Thymus (tissue), 11 donors: ENCODE measurements around the gene ST3GAL3. TPM values are rescaled to one million over a fixed set of nuclear protein-coding genes. Genes with fewer than 3 reads are reported as not detected.

Experiments used
- DNase-seq, 9 donors: peaks; one replicate each; pipeline ENCODE4 v3.0.0-alpha.2; 2013; ENCODE audit warnings: low spot score in 9 of 9, low read depth in 6 of 9, missing footprints in 1 of 9
- H3K27ac ChIP-seq, 2 donors: one replicate each; pipeline ENCODE4 v1.5.1; 2013; ENCODE audit warnings: control low read depth in 1 of 2, low read depth in 1 of 2, low read length in 1 of 2, mild to moderate bottlenecking in 1 of 2, moderate library complexity in 1 of 2
- H3K27me3 ChIP-seq, 2 donors: one replicate each; pipeline ENCODE4 v1.5.1; 2013; ENCODE audit warnings: low read length in 1 of 2; ENCODE audit not compliant: control insufficient read depth in 2 of 2, insufficient read depth in 1 of 2
- H3K36me3 ChIP-seq, 2 donors: one replicate each; pipeline ENCODE4 v1.5.1; 2013; ENCODE audit warnings: low read length in 1 of 2, mild to moderate bottlenecking in 1 of 2, moderate library complexity in 1 of 2; ENCODE audit not compliant: control insufficient read depth in 2 of 2, insufficient read depth in 2 of 2
- H3K4me1 ChIP-seq, 2 donors: one replicate each; pipeline ENCODE4 v1.5.1; 2013; ENCODE audit warnings: low read length in 2 of 2; ENCODE audit not compliant: control insufficient read depth in 2 of 2, insufficient read depth in 2 of 2
- H3K4me3 ChIP-seq, 2 donors: one replicate each; pipeline ENCODE4 v1.5.1; 2013; ENCODE audit warnings: low read length in 2 of 2, control low read depth in 1 of 2, mild to moderate bottlenecking in 1 of 2
- H3K9me3 ChIP-seq, 2 donors: one replicate each; pipeline ENCODE4 v1.5.1; 2013; ENCODE audit warnings: low read length in 1 of 2, mild to moderate bottlenecking in 1 of 2; ENCODE audit not compliant: control insufficient read depth in 2 of 2, insufficient read depth in 1 of 2
- WGBS: extraction: QIAGEN DNeasy Blood & Tissue Kit; methylation state at CpG from one replicate; pipeline ENCODE4 v1.1.7; 2013; 5-methylcytosine and 5-hydroxymethylcytosine counted together
- polyA plus RNA-seq: library from polyadenylated mRNA; stranded (reverse); fragments of 200-250 nt; gene quantifications from one replicate; pipeline ENCODE4 v1.2.3, GENCODE V29; 2013
- total RNA-seq: library from RNA; stranded (reverse); fragments of 120-200 nt; gene quantifications from one replicate; pipeline ENCODE4 v1.2.4, GENCODE V29; 2013
- donor health status: healthy.

ST3GAL3 gene
- total and polyA plus RNA-seq, 2 donors = 5.4 to 10.1 TPM

DNA sequence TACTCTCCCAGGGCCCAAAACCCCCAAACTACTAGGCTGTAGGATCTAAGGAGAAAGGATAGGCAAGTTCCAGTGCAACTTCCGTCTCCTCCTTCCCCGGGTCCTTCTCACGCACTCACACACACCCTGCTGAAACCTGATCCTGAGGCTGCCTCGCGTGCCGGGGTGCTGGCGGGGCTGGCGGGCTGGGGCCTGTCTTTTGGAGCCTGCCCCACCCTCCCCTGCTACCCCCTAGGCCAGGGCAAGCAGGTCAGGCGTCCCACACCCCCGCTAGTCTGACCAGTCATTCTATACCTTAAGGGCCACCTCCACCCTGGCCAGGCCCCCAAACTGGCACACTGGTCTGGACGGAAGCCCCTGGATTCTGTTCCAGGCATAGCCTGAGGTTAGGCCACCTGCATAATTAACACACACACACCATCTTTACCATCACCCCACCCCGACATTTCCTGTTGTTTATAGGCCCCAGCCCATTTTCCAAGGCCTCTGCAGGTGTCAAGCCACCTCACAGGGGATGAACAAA, 178.0 kb downstream of the ST3GAL3 start:
- Histone ChIP-seq H3K27ac (no peak overlapping the region), H3K27me3 (no peaks in the 10 kb centered on the region), H3K36me3 (peaks cover 0 to 6% of the 10 kb centered on the region in 2 donors), H3K9me3 (no peaks in the 10 kb centered on the region), H3K4me1 (peaks cover 6 to 9% of the 10 kb centered on the region in 2 donors), H3K4me3 (no peak overlapping the region)
- DNase-seq = peak in 1 of 9 donors; percentile 19
- 83% methylated on average over 12 of the region's 12 CpGs for WGBS

DNA sequence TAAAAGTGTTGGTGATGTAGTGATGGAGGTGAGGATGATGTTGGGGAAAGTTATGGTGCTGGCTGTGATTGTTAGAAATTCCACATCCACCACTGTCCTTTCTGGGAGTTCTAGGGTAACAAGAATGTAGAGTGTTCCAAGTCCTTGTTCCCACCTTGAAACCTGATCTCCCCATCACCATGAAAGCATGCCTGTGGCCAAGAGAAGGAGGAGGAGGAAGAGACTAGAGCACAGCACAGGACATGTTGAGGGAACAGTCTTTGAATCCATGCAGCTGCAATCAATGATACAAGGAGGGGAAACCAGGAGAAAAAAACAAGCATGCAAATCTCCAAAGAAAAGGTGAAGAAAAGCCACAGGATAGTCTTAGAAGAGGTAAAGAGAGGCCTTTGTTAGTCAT, 180.4 kb downstream of the ST3GAL3 start:
- H3K4me1 ChIP-seq = peaks cover 6 to 9% of the 10 kb centered on the region in 2 donors
- no peaks in the 10 kb centered on the region for H3K27me3 ChIP-seq
- H3K9me3 ChIP-seq = no peaks in the 10 kb centered on the region
- no peak overlapping the region for H3K27ac ChIP-seq
- H3K4me3 ChIP-seq = no peak overlapping the region
- peaks cover 0 to 6% of the 10 kb centered on the region in 2 donors for H3K36me3 ChIP-seq
- no peak for DNase-seq

DNA sequence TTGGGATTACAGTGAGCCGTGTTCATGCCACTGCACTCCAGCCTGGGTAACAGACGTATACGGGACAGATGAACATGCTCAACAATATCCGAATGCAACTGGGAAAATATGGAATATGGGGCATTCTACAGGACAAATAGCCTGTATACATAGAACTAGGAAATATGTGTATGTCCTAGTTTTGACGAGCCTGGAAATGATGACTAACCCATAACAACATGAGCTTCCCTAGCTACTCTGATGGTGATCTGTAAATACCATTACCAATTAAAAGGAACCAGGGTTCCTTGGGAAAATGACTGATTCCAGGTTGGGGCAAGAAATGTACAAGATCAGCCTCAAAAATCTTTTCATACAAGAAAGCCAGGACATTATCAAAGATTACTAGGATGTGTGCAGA, 183.5 kb downstream of the ST3GAL3 start:
- 99% methylated on average over 5 of the region's 5 CpGs for WGBS
- no peak for DNase-seq
- H3K36me3 ChIP-seq = no peaks in the 10 kb centered on the region
- no peaks in the 10 kb centered on the region for H3K27me3 ChIP-seq
- no peak overlapping the region for H3K4me3 ChIP-seq
- H3K4me1 ChIP-seq = no peaks in the 10 kb centered on the region
- no peaks in the 10 kb centered on the region for H3K9me3 ChIP-seq
- no peak overlapping the region for H3K27ac ChIP-seq

DNA sequence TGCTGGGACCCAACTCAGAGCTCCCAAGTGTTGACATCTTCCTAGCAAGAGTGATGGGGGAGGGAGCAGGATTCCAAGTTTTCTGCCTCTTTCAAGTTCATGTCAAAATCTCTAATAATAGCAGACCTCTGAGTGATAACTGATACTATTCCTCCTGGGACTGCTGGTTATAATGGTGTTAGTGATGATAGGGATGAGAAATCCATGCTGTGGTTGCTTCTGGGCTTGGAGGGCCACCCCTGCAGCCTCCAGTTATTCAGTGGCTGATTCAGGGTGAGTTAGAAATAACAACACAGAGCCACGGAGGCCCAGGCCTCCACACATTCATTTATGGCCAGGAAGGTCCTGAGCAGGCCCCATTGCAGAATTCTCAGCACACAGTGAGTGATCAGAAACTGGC, 185.7 kb downstream of the ST3GAL3 start:
- 94% methylated on average over 1 of the region's 1 CpG for WGBS
- H3K4me3 ChIP-seq = no peak overlapping the region
- no peaks in the 10 kb centered on the region for H3K9me3 ChIP-seq
- no peak overlapping the region for H3K27ac ChIP-seq
- H3K4me1 ChIP-seq = no peaks in the 10 kb centered on the region
- H3K27me3 ChIP-seq = no peaks in the 10 kb centered on the region
- no peak for DNase-seq
- H3K36me3 ChIP-seq = peaks cover under 1% of the 10 kb centered on the region in 2 donors

- H3K4me3 ChIP-seq = no peak overlapping the region
- 98% methylated on average over 12 of the region's 12 CpGs for WGBS
- peaks cover 10 to 16% of the 10 kb centered on the region in 2 donors for H3K36me3 ChIP-seq
- no peak overlapping the region for H3K27ac ChIP-seq
- H3K4me1 ChIP-seq = no peaks in the 10 kb centered on the region
- no peak for DNase-seq
- no peaks in the 10 kb centered on the region for H3K27me3 ChIP-seq
- no peaks in the 10 kb centered on the region for H3K9me3 ChIP-seq
These were observed 191.6 kb downstream of the ST3GAL3 start for GRCh38 chr1:43898981-43899380.

- Histone ChIP-seq H3K36me3 (peaks cover 10 to 16% of the 10 kb centered on the region in 2 donors), H3K27ac (no peak overlapping the region), H3K4me3 (no peak overlapping the region), H3K4me1 (no peaks in the 10 kb centered on the region), H3K27me3 (no peaks in the 10 kb centered on the region), H3K9me3 (no peaks in the 10 kb centered on the region)
- DNase-seq = no peak
- over 99% methylated on average over 3 of the region's 3 CpGs for WGBS
These were observed 193.1 kb downstream of the ST3GAL3 start for GRCh38 chr1:43900386-43900785.

DNA sequence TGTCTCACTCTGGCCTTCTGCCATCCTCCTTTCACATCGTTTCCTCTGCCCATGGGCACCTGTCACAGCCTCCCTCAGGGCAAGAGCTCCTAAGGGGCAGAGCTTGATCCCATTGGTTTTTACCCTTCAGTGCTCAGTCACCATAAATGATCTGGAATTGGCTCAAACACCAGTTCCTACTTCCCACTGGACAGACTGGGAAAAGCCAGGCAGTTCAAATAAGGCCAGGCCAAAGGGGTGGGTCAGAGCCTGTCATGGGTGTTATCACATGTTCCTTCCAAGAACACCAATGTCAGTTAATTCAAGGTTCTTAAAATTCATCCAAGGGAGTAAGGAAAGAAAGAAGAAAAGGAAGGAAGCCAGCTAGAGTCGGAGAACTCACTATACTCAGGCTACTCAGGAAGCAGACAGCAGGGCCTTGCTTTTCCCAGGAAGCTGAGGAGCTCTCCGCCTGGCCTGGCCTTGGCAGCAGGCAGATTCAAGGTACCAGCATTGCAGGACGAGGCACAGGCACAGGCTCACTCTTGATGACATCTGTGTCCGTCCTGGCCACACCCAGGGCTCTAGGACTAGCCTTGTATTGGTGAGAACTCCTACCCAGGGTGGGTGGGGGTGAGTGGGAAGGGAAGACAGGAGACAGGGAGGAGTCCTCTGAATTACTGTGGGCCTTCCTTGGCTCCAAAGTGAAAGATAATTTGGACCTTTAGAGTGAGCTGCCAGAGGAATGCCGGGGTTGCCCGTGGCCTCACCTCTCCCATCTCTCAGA, 194.0 kb downstream of the ST3GAL3 start:
- H3K27ac ChIP-seq = no peak overlapping the region
- 98% methylated on average over 7 of the region's 7 CpGs for WGBS
- H3K4me3 ChIP-seq = no peak overlapping the region
- no peaks in the 10 kb centered on the region for H3K9me3 ChIP-seq
- no peaks in the 10 kb centered on the region for H3K4me1 ChIP-seq
- no peaks in the 10 kb centered on the region for H3K27me3 ChIP-seq
- no peak for DNase-seq
- H3K36me3 ChIP-seq = peaks cover 10 to 16% of the 10 kb centered on the region in 2 donors

- Histone ChIP-seq H3K4me1 (no peaks in the 10 kb centered on the region), H3K4me3 (no peak overlapping the region), H3K27me3 (no peaks in the 10 kb centered on the region), H3K36me3 (peaks cover 13 to 16% of the 10 kb centered on the region in 2 donors), H3K9me3 (no peaks in the 10 kb centered on the region), H3K27ac (no peak overlapping the region)
- 98% methylated on average over 4 of the region's 4 CpGs for WGBS
- DNase-seq = no peak
These were observed 194.9 kb downstream of the ST3GAL3 start for GRCh38 chr1:43902058-43902831.
